Transverse colon (tissue), 4 donors: ENCODE data around the gene FRAT2. TPM values are rescaled to one million over a fixed set of nuclear protein-coding genes. Genes with fewer than 3 reads are reported as not detected.
"Not testable (repeated sequence)": the region's sequence is repeated elsewhere in the genome, so short reads cannot be mapped to it uniquely, and the experiment has no call there.

Experiments
- DNase-seq: peaks from one replicate; pipeline ENCODE4 v3.0.0-alpha.2; 2019
- H3K27ac ChIP-seq, 4 donors: fragments of 200-600 bp; sonication (generic); 2 replicates each; pipeline ENCODE4 v1.5.1; 2016 to 2018; ENCODE audit warnings: inconsistent platforms in 4 of 4
- H3K27me3 ChIP-seq: fragments of 200-600 bp; sonication (generic); 2 replicates; pipeline ENCODE4 v1.5.1; 2017; ENCODE audit warnings: inconsistent platforms
- H3K36me3 ChIP-seq, 4 donors: fragments of 200-600 bp; sonication (generic); 2 replicates each; pipeline ENCODE4 v1.5.1; 2017 to 2019; ENCODE audit warnings: inconsistent platforms in 4 of 4
- H3K4me1 ChIP-seq, 4 donors: fragments of 200-600 bp; sonication (generic); 2 replicates each; pipeline ENCODE4 v1.5.1; 2017 to 2020; ENCODE audit warnings: inconsistent platforms in 4 of 4
- H3K4me3 ChIP-seq, 4 donors: fragments of 200-600 bp; sonication (generic); 1 replicate in 1 of 4; 2 replicates in 3 of 4; pipeline versions ENCODE4 v1.5.1 to v1.6.1; 2017 to 2019; ENCODE audit warnings: inconsistent platforms in 4 of 4
- H3K9me3 ChIP-seq, 2 donors: fragments of 200-600 bp; sonication (generic); 2 replicates each; pipeline ENCODE4 v1.5.1; 2017 to 2019; ENCODE audit warnings: inconsistent platforms in 2 of 2
- CTCF ChIP-seq, 5 experiments: fragments of 200-600 bp in 3 of 5; fragments of 450-650 bp in 2 of 5; sonication (generic) in 3 of 5; IDR thresholded peaks; 1 replicate in 2 of 5; 2 replicates in 3 of 5; pipeline ENCODE4 v1.5.1; 2016 to 2017; ENCODE audit warnings: antibody characterized with exemption in 5 of 5, inconsistent platforms in 3 of 5, mild to moderate bottlenecking in 2 of 5, moderate library complexity in 1 of 5
- EP300 ChIP-seq: sonication (generic); formaldehyde crosslinking; IDR thresholded peaks from one replicate; pipeline ENCODE4 v1.6.1; 2017; ENCODE audit warnings: antibody characterized with exemption, low read depth
- POLR2A ChIP-seq: fragments of 450-650 bp; IDR thresholded peaks from one replicate; pipeline ENCODE4 v1.6.1; 2016; ENCODE audit warnings: antibody characterized with exemption, mild to moderate bottlenecking, moderate library complexity
- POLR2AphosphoS5 ChIP-seq, 3 donors: sonication (generic); formaldehyde crosslinking; IDR thresholded peaks; one replicate each; pipeline ENCODE4 v1.6.1; 2016; ENCODE audit warnings: antibody characterized with exemption in 3 of 3
- WGBS, 2 donors: methylation state at CpG; one replicate each; pipeline ENCODE4 v1.1.5; 2018; ENCODE audit warnings: low coverage in 1 of 2; 5-methylcytosine and 5-hydroxymethylcytosine counted together
- in situ Hi-C, 4 donors: fragments of 200-750 bp; cut with MboI; loops; one replicate each; pipeline versions ENCODE4 v1.15.0 to v1.15.1; 2017; ENCODE audit warnings: low sequenced_read_pairs in 3 of 4, low pct_ligation_motif_present in 1 of 4, low pct_unique_long_range_greater_than_20kb in 1 of 4
- intact Hi-C: fragments of 100-400 bp; cut with DNase I; formaldehyde crosslinking; loops from one replicate; pipeline ENCODE4 v1.15.1; 2023; ENCODE audit warnings: low total_unique reads
- small RNA-seq, 4 donors: library from RNA; depleted of rRNA; stranded (forward); fragments of <200 nt; gene quantifications; one replicate each; pipeline ENCODE3, GENCODE V24; 2016
- total RNA-seq, 4 donors: library from RNA; depleted of rRNA; stranded (reverse); fragments of >200 nt; gene quantifications; one replicate each; pipeline ENCODE4 v1.1.0, GENCODE V29; 2016

The FRAT2 gene
- total RNA-seq, 4 donors from 2014 or later: 46.4 to 72.2 (median 54.6) TPM

GRCh38 chr10:97292097-97292861 is 42.2 kb downstream of the FRAT2 start, which contains the start of gene ARHGAP19:
Gene ARHGAP19 (minus strand): TSS chr10:97292637. CDS start chr10:97292627, 10 bp downstream.
- Histone ChIP-seq H3K27me3 (no peaks in the 10 kb centered on the region), H3K9me3 (no peaks in the 10 kb centered on the region), H3K4me1 (peaks cover 0 to 11% (median 7%) of the 10 kb centered on the region in 4 donors), H3K27ac (peak within 1 kb of the TSS; percentile 94 to 100 (median 98)), H3K4me3 (peak within 1 kb of the TSS; percentile 66 to 96 (median 76)), H3K36me3 (no peaks in the 10 kb centered on the region)
- intact Hi-C loops (no loop called here), in situ Hi-C loops (no loop called here)
- no peak for TF ChIP-seq EP300
- TF ChIP-seq POLR2AphosphoS5 (IDR thresholded peaks at IDR 0.05): peak; percentile 77 to 86 (median 80)
- peak; percentile 85 for TF ChIP-seq POLR2A
- TF ChIP-seq CTCF (IDR thresholded peaks at IDR 0.05): peak in 2 of 5 experiments; percentile 8 to 42
- WGBS, 2 donors: 0% methylated on average over 2 to 39 of the region's 55 CpGs
- peak; percentile 96 for DNase-seq

GRCh38 chr10:97291357-97292096 is 43.0 kb downstream of the FRAT2 start:
- Histone ChIP-seq H3K4me3 (peak overlapping the region; percentile 66 to 96 (median 76)), H3K36me3 (no peaks in the 10 kb centered on the region), H3K4me1 (peaks cover 0 to 11% (median 7%) of the 10 kb centered on the region in 4 donors), H3K27ac (peak overlapping the region; percentile 94 to 100 (median 98)), H3K9me3 (no peaks in the 10 kb centered on the region), H3K27me3 (no peaks in the 10 kb centered on the region)
- intact Hi-C loops: no loop called here
- no peak for DNase-seq
- in situ Hi-C loops: no loop called here
- TF ChIP-seq CTCF (IDR thresholded peaks at IDR 0.05): no peak
- TF ChIP-seq EP300: no peak
- no peak for TF ChIP-seq POLR2AphosphoS5 (IDR thresholded peaks at IDR 0.05)
- 36 to 37% methylated on average over 16 to 25 of the region's 25 CpGs for WGBS, 2 donors

GRCh38 chr10:97290576-97291356 is 43.8 kb downstream of the FRAT2 start:
- DNase-seq: not testable (repeated sequence)

GRCh38 chr10:97290076-97290475 is 44.5 kb downstream of the FRAT2 start:
- in situ Hi-C loops, intact Hi-C loops, H3K9me3 ChIP-seq, H3K27me3 ChIP-seq, H3K27ac ChIP-seq, H3K4me3 ChIP-seq, H3K36me3 ChIP-seq, DNase-seq: not testable (repeated sequence)
- peaks cover 0 to 11% (median 7%) of the 10 kb centered on the region in 4 donors for H3K4me1 ChIP-seq
- 93 to 96% methylated on average over 3 to 13 of the region's 13 CpGs for WGBS, 2 donors

More at GRCh38 chr10:97290576-97291356, 43.8 kb downstream of the FRAT2 start:
- WGBS, 2 donors: 87% methylated on average over 17 of the region's 17 CpGs; no CpG with 5 or more reads in 1 of the 2 donors
- intact Hi-C loops, H3K27me3 ChIP-seq, H3K36me3 ChIP-seq, in situ Hi-C loops, H3K9me3 ChIP-seq: not testable (repeated sequence)
- H3K4me1 ChIP-seq: peaks cover 0 to 11% (median 7%) of the 10 kb centered on the region in 4 donors
- H3K27ac ChIP-seq: peak overlapping the region; percentile 94 to 100 (median 98)
- peak overlapping the region in 1 of 4 donors; percentile 96 for H3K4me3 ChIP-seq

Small RNAs within 50 kb of the gene (small RNA-seq; reads per million reads assigned to genes)
- gene RF00017: 0 reads per million in 4 donors

Other genes with a start within 250 kb of the FRAT2 start
- 1 to 10 TPM in 1 of 4 donors, under 1 TPM in 2, not detected in 1; 0.27 to 1.9 (median 0.32) TPM for gene SLIT1, start 148.8 kb downstream of the FRAT2 start, total RNA-seq
- gene ARHGAP19, start 42.1 kb downstream of the FRAT2 start, total RNA-seq: 1 to 10 TPM; 4.5 to 8.4 (median 7.4) TPM
- gene FRAT1, start 15.5 kb downstream of the FRAT2 start, total RNA-seq: 10 to 100 TPM in 2 of 4 donors, 1 to 10 TPM in 2; 5.8 to 15.7 (median 10.3) TPM
- 10 to 100 TPM in 3 of 4 donors, 1 to 10 TPM in 1; 5.7 to 14.0 (median 11.5) TPM for gene RRP12, start 66.6 kb upstream of the FRAT2 start, total RNA-seq
- gene PGAM1, start 91.5 kb upstream of the FRAT2 start, total RNA-seq: 100 to 1,000 TPM in 3 of 4 donors, 10 to 100 TPM in 1; 94.5 to 216 (median 124) TPM
- 100 to 1,000 TPM in 1 of 4 donors, 10 to 100 TPM in 2, 1 to 10 TPM in 1; 2.6 to 315 (median 26.1) TPM for gene EXOSC1, start 111.3 kb upstream of the FRAT2 start, total RNA-seq
- 10 to 100 TPM; 10.8 to 36.2 (median 32.7) TPM for gene ZDHHC16, start 111.4 kb upstream of the FRAT2 start, total RNA-seq
- 100 to 1,000 TPM in 3 of 4 donors, 10 to 100 TPM in 1; 62.8 to 116 (median 106) TPM for gene MMS19, start 163.7 kb upstream of the FRAT2 start, total RNA-seq
- 1 to 10 TPM in 3 of 4 donors, under 1 TPM in 1; 0.40 to 4.1 (median 3.2) TPM for gene UBTD1, start 164.2 kb upstream of the FRAT2 start, total RNA-seq
- gene ANKRD2, start 238.1 kb upstream of the FRAT2 start, total RNA-seq: not detected
- not detected for gene HOGA1, start 249.7 kb upstream of the FRAT2 start, total RNA-seq